ENCODE measurements around the gene ADGRD2. TPM values are rescaled to one million over a fixed set of nuclear protein-coding genes. Genes with fewer than 3 reads are reported as not detected.

The ADGRD2 gene
- total and polyA plus RNA-seq, 2 of the 13 experiments (the other 11 are each of a cell fraction or from before 2014, with no cell fraction given), result not detected

DNA sequence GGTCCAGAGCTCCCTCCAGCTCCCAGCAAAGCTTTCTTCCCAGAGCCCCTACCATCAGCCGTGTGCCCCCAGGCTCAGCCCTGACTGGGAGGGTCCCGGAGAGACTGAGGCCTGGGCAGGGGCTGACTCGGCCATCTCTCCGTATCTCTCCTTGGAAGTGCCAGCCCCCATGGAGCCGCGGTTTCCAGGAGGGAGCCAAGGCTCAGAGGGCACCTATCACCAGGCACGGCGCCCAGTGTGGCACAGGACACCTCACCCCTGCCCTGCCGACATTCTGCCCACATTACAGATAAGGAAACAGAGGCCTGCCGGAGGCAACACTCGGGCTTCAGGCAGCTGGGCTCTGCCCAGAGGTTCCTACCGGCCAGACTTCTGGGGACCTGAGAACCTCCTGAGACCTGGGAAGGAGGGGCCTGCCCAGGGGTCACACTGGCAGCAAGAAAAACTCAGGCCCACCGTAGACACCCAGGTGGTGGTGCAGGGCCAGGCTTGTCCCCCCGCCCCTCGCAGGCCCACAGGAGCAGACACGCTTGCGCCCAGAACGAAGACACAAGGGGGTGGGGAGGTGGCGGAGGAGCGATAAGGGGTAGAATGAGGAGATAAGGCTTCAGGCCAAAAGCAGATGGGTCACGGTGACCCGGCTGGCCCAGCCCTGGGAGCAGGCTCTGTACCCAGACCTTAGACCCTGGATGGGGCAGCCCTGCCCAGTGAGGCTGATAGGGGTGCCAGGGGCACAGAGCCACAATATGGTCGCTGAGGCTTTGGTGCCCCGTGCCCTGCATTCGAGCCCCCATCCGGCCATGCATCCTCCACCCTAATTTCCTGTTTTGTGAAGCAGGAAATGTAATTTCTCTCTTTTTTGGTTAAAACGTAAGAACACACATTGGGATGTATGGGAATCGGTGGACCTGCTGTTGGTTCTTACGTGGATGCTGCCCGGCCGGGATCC lies 45.1 kb downstream of the ADGRD2 start:
- H3K9me3 ChIP-seq (ENCODE audit: low read length), result no peaks in the 10 kb centered on the region
- no peak overlapping the region for H3K27ac ChIP-seq (ENCODE audit: extremely low read length, insufficient read depth, low read length)
- H2AFZ ChIP-seq (ENCODE audit: low read length), result no peak overlapping the region
- peaks cover 27% of the 10 kb centered on the region for H3K4me1 ChIP-seq (ENCODE audit: insufficient read depth, low read length)
- peaks cover 4 to 12% of the 10 kb centered on the region in 2 experiments; a peak in 2 of 5 replicates for H3K36me3 ChIP-seq (replicated peaks in 1 of 2; ENCODE audit: control insufficient read depth in 1 of 2, insufficient read depth in 2 of 2, low read length in 2 of 2)
- TF ChIP-seq POLR2A (IDR thresholded peaks at IDR 0.05; ENCODE audit: insufficient read depth in 1 of 2, low read depth in 2 of 2, low read length in 2 of 2) (0 out of 4 replicates have a peak, but pooled peaks of 1 of the 2 experiments have one; percentile 16), SYNCRIP (IDR thresholded peaks at IDR 0.05; ENCODE audit: insufficient read depth, low read depth, low read length) (no peak)
- no peaks in the 10 kb centered on the region for H3K79me2 ChIP-seq (ENCODE audit: insufficient read depth, low read length)
- FAIRE-seq (no peak), ATAC-seq (no peak), DNase-seq (ENCODE audit: low spot score) (no peak)
- H4K20me1 ChIP-seq (ENCODE audit: insufficient read depth, low read length), result no peaks in the 10 kb centered on the region
- ChIA-PET POLR2A (no interaction called here), CTCF (ENCODE audit: low intra/inter-chr PET ratio, low total read pairs) (no interaction called here)
- no peak overlapping the region for H3K4me3 ChIP-seq (replicated peaks in 1 of 3; ENCODE audit: insufficient read depth in 1 of 3, low read depth in 2 of 3, low read length in 3 of 3)
- no peak overlapping the region for H3K4me2 ChIP-seq (ENCODE audit: low read depth, low read length)
- no peaks in the 10 kb centered on the region for H3K27me3 ChIP-seq (ENCODE audit: control insufficient read depth in 1 of 2, insufficient read depth in 2 of 2, low read length in 2 of 2)
- intact Hi-C loops (cut with micrococcal nuclease; ENCODE audit: unreplicated experiment), result no loop called here
- no peak overlapping the region for H3K9ac ChIP-seq (ENCODE audit: insufficient read depth, low read depth, low read length)
- no TSS peak for BruUV-seq (replicated peaks)
- in situ Hi-C loops (cut with HindIII; ENCODE audit: extremely low pct_ligation_motif_present, low pct_unique_long_range_greater_than_20kb), result no loop called here
- 98% methylated on average over 21 of the region's 31 CpGs for WGBS (ENCODE audit: low lambda C conversion rate)

DNA sequence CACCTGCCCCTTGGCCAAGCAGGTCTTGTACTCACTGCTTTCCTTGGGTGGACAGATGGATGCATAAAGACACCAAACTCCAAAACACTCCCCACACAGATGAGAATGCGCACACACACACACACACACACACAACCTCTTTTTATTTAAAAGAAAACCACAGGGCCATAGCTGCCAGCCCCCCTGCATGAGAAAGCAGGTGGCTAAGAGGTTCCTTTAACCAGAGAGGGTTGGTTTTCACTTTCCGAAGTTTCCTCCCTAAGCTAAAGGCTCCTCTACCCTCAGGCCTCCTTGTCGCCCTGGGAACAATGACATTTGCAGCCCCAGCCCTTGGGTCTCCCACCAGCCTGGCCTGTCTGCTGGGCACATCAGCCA lies 45.8 kb downstream of the ADGRD2 start:
- no TSS peak for BruUV-seq (replicated peaks)
- Histone ChIP-seq H3K27me3 (ENCODE audit: control insufficient read depth in 1 of 2, insufficient read depth in 2 of 2, low read length in 2 of 2) (no peaks in the 10 kb centered on the region), H4K20me1 (ENCODE audit: insufficient read depth, low read length) (no peaks in the 10 kb centered on the region), H3K4me1 (ENCODE audit: insufficient read depth, low read length) (peaks cover 27% of the 10 kb centered on the region), H3K27ac (ENCODE audit: extremely low read length, insufficient read depth, low read length) (no peak overlapping the region), H3K9me3 (ENCODE audit: low read length) (no peaks in the 10 kb centered on the region), H2AFZ (ENCODE audit: low read length) (no peak overlapping the region), H3K4me2 (ENCODE audit: low read depth, low read length) (no peak overlapping the region), H3K79me2 (ENCODE audit: insufficient read depth, low read length) (no peaks in the 10 kb centered on the region), H3K4me3 (replicated peaks in 1 of 3; ENCODE audit: insufficient read depth in 1 of 3, low read depth in 2 of 3, low read length in 3 of 3) (no peak overlapping the region), H3K36me3 (replicated peaks in 1 of 2; ENCODE audit: control insufficient read depth in 1 of 2, insufficient read depth in 2 of 2, low read length in 2 of 2) (peaks cover 4 to 11% of the 10 kb centered on the region in 2 experiments; a peak in 2 of 5 replicates), H3K9ac (ENCODE audit: insufficient read depth, low read depth, low read length) (no peak overlapping the region)
- intact Hi-C loops (cut with micrococcal nuclease; ENCODE audit: unreplicated experiment) (no loop called here), in situ Hi-C loops (cut with HindIII; ENCODE audit: extremely low pct_ligation_motif_present, low pct_unique_long_range_greater_than_20kb) (no loop called here)
- ChIA-PET POLR2A (no interaction called here), CTCF (ENCODE audit: low intra/inter-chr PET ratio, low total read pairs) (no interaction called here)
- 97% methylated on average over 3 of the region's 3 CpGs for WGBS (ENCODE audit: low lambda C conversion rate)
- DNase-seq (ENCODE audit: low spot score) (no peak), ATAC-seq (no peak), FAIRE-seq (no peak)
- 0 out of 2 replicates have a peak, but pooled peaks have one; percentile 7 for TF ChIP-seq AKAP8 (CRISPR knock-in tag; IDR thresholded peaks at IDR 0.05)
- TF ChIP-seq, protein P1, sequence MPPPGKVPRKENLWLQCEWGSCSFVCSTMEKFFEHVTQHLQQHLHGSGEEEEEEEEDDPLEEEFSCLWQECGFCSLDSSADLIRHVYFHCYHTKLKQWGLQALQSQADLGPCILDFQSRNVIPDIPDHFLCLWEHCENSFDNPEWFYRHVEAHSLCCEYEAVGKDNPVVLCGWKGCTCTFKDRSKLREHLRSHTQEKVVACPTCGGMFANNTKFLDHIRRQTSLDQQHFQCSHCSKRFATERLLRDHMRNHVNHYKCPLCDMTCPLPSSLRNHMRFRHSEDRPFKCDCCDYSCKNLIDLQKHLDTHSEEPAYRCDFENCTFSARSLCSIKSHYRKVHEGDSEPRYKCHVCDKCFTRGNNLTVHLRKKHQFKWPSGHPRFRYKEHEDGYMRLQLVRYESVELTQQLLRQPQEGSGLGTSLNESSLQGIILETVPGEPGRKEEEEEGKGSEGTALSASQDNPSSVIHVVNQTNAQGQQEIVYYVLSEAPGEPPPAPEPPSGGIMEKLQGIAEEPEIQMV (CRISPR knock-in tag; IDR thresholded peaks at IDR 0.05; ENCODE audit: low read depth), result no peak

Measured in HepG2 (cell line).